OCI-LY7 (cell line): ENCODE measurements around the gene MYBPC2. TPM values are rescaled to one million over a fixed set of nuclear protein-coding genes. Genes with fewer than 3 reads are reported as not detected.

Experiments used
- BruUV-seq: library from RNA; stranded (reverse); fragments of 400-500 nt; replicated peaks from 2 replicates; lab custom pipeline; 2021; lab: Mats Ljungman, UMichigan
- CTCF ChIA-PET: fragments of 300-600 bp; sonication (Branson Sonifier 250); formaldehyde crosslinking; loops from one replicate; lab custom pipeline; 2022; ENCODE audit warnings: antibody characterized with exemption; ENCODE audit not compliant: unreplicated experiment; lab: Charles Lee
- POLR2A ChIA-PET: fragments of 300-600 bp; sonication (Branson Sonifier 250); formaldehyde crosslinking; loops from one replicate; lab custom pipeline; 2022; ENCODE audit warnings: antibody characterized with exemption; lab: Charles Lee
- DNase-seq: peaks from one replicate; pipeline ENCODE4 v3.0.0-alpha.2; 2015; ENCODE audit warnings: low spot score
- H2AFZ ChIP-seq: fragments of 200-600 bp; sonication (generic), shearing (Covaris generic); 2 replicates; pipeline ENCODE4 v1.6.1; 2014; ENCODE audit warnings: mild to moderate bottlenecking, antibody characterized with exemption, low read length, moderate library complexity
- H3K27ac ChIP-seq: fragments of 200-600 bp; sonication (generic); 2 replicates; pipeline ENCODE4 v1.5.1; 2014; ENCODE audit warnings: mixed run types, low read depth, mild to moderate bottlenecking, moderate library complexity, low read length, inconsistent platforms; ENCODE audit not compliant: poor library complexity, severe bottlenecking
- H3K36me3 ChIP-seq: fragments of 200-600 bp; sonication (generic); 2 replicates; pipeline ENCODE4 v1.6.1; 2014; ENCODE audit warnings: mild to moderate bottlenecking, antibody characterized with exemption, low read length, moderate library complexity, mixed read lengths; ENCODE audit not compliant: insufficient read depth
- H3K4me1 ChIP-seq: fragments of 200-600 bp; sonication (generic); 2 replicates; pipeline ENCODE4 v1.5.1; 2014; ENCODE audit warnings: mild to moderate bottlenecking, low read length; ENCODE audit not compliant: insufficient read depth, poor library complexity, severe bottlenecking
- H3K4me2 ChIP-seq: fragments of 200-600 bp; sonication (generic); 2 replicates; pipeline ENCODE4 v1.6.1; 2014; ENCODE audit warnings: mild to moderate bottlenecking, low read length
- H3K4me3 ChIP-seq: fragments of 200-600 bp; sonication (generic); 2 replicates; pipeline ENCODE4 v1.5.1; 2014; ENCODE audit warnings: mild to moderate bottlenecking, low read depth, low read length; ENCODE audit not compliant: poor library complexity, severe bottlenecking
- H3K79me2 ChIP-seq: fragments of 200-600 bp; sonication (generic); 2 replicates; pipeline ENCODE4 v1.6.1; 2016; ENCODE audit warnings: low read depth, mild to moderate bottlenecking, low read length, moderate library complexity, mixed read lengths; ENCODE audit not compliant: insufficient read depth
- H3K9me2 ChIP-seq: fragments of 200-600 bp; sonication (generic); 2 replicates; pipeline ENCODE4 v1.6.1; 2016; ENCODE audit warnings: mild to moderate bottlenecking, low read length, mixed read lengths; ENCODE audit not compliant: insufficient read depth
- H3K9me3 ChIP-seq: fragments of 200-600 bp; sonication (generic); 2 replicates; pipeline ENCODE4 v1.6.1; 2014; ENCODE audit warnings: mild to moderate bottlenecking, mixed run types, low read length, mixed read lengths
- H4K20me1 ChIP-seq: fragments of 200-600 bp; sonication (generic); 2 replicates; pipeline ENCODE4 v1.6.1; 2014; ENCODE audit warnings: mild to moderate bottlenecking, antibody characterized with exemption, low read length, moderate library complexity, mixed read lengths; ENCODE audit not compliant: insufficient read depth
- CTCF ChIP-seq: fragments of 200-600 bp; sonication (generic); conservative IDR thresholded peaks from 2 replicates; pipeline ENCODE4 v1.5.1; 2014; ENCODE audit warnings: mild to moderate bottlenecking, antibody characterized with exemption, low read length, moderate library complexity, mixed read lengths
- EZH2phosphoT487 ChIP-seq: fragments of 200-600 bp; sonication (generic); IDR thresholded peaks from 2 replicates; pipeline ENCODE4 v1.6.1; 2018; ENCODE audit warnings: low read depth, borderline replicate concordance, mild to moderate bottlenecking, mixed run types, antibody characterized with exemption, low read length, moderate library complexity, mixed read lengths
- intact Hi-C: fragments of 100-400 bp; cut with micrococcal nuclease; formaldehyde crosslinking; loops from one replicate; pipeline ENCODE4 v1.10.0; 2022; ENCODE audit not compliant: unreplicated experiment
- total RNA-seq, 2 experiments: library from RNA; depleted of rRNA in 1 of 2; stranded (reverse); fragments of >200 nt in 1 of 2; shearing (Covaris generic) in 1 of 2; gene quantifications; 2 replicates each; pipeline ENCODE4 v1.2.3, GENCODE V29; 2014 to 2022

MYBPC2 gene
- total RNA-seq, 2 experiments from 2014 or later = 15.4 to 28.2 TPM

GRCh38 chr19:50479761-50480251 is 47.1 kb downstream of the MYBPC2 start:
- ChIA-PET POLR2A (no interaction called here), CTCF (no interaction called here)
- DNase-seq = no peak
- Histone ChIP-seq H3K36me3 (peaks cover 73% of the 10 kb centered on the region), H3K79me2 (peaks cover 22% of the 10 kb centered on the region), H3K27ac (no peak overlapping the region), H3K4me2 (no peak overlapping the region), H3K4me1 (peaks cover 10% of the 10 kb centered on the region), H3K4me3 (no peak overlapping the region), H3K9me3 (peaks cover 12% of the 10 kb centered on the region), H4K20me1 (no peaks in the 10 kb centered on the region), H3K9me2 (no peaks in the 10 kb centered on the region), H2AFZ (no peak overlapping the region)
- BruUV-seq = no TSS peak
- TF ChIP-seq EZH2phosphoT487 = no peak
- no peak for TF ChIP-seq CTCF
- intact Hi-C loops = no loop called here

- Histone ChIP-seq H3K4me3 (no peak overlapping the region), H3K4me1 (peaks cover 10% of the 10 kb centered on the region), H3K9me2 (no peaks in the 10 kb centered on the region), H3K79me2 (peaks cover 22% of the 10 kb centered on the region), H3K4me2 (no peak overlapping the region), H3K9me3 (peaks cover 12% of the 10 kb centered on the region), H3K36me3 (peaks cover 80% of the 10 kb centered on the region), H2AFZ (no peak overlapping the region), H3K27ac (no peak overlapping the region), H4K20me1 (no peaks in the 10 kb centered on the region)
- intact Hi-C loops = no loop called here
- TF ChIP-seq EZH2phosphoT487 (no peak), CTCF (no peak)
- CTCF ChIA-PET = no interaction called here
- no TSS peak for BruUV-seq
- POLR2A ChIA-PET = no interaction called here
- DNase-seq = no peak
Observed at GRCh38 chr19:50480281-50481111, 47.8 kb downstream of the MYBPC2 start.
